Measurements from ENCODE around the gene PYCARD.

PYCARD gene

DNA sequence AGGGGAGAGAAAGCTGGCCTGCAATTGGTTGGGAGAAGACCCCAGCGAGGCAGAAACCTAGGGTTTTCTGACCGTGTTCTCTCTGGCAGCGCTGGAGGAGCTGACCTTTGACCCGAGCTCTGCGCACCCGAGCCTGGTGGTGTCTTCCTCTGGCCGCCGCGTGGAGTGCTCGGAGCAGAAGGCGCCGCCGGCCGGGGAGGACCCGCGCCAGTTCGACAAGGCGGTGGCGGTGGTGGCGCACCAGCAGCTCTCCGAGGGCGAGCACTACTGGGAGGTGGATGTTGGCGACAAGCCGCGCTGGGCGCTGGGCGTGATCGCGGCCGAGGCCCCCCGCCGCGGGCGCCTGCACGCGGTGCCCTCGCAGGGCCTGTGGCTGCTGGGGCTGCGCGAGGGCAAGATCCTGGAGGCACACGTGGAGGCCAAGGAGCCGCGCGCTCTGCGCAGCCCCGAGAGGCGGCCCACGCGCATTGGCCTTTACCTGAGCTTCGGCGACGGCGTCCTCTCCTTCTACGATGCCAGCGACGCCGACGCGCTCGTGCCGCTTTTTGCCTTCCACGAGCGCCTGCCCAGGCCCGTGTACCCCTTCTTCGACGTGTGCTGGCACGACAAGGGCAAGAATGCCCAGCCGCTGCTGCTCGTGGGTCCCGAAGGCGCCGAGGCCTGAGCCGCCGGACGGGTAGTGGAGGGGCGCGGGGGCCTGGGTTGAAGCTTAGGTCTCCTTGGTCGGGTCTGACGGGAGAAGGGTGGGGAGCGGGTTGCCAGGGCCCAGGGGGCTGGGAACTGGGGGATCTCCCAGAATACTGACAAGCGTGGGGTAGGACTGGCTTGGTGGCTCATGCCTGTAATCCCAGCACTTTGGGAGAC, 21.8 kb upstream of the PYCARD start:
- in situ Hi-C loops (cut with HindIII; ENCODE audit: low sequenced_read_pairs), result no loop called here
- no peak overlapping the region for H3K4me3 ChIP-seq (ENCODE audit: low read depth, low read length)
- DNase-seq (ENCODE audit: low read depth), result no peak
- TF ChIP-seq, protein P1, sequence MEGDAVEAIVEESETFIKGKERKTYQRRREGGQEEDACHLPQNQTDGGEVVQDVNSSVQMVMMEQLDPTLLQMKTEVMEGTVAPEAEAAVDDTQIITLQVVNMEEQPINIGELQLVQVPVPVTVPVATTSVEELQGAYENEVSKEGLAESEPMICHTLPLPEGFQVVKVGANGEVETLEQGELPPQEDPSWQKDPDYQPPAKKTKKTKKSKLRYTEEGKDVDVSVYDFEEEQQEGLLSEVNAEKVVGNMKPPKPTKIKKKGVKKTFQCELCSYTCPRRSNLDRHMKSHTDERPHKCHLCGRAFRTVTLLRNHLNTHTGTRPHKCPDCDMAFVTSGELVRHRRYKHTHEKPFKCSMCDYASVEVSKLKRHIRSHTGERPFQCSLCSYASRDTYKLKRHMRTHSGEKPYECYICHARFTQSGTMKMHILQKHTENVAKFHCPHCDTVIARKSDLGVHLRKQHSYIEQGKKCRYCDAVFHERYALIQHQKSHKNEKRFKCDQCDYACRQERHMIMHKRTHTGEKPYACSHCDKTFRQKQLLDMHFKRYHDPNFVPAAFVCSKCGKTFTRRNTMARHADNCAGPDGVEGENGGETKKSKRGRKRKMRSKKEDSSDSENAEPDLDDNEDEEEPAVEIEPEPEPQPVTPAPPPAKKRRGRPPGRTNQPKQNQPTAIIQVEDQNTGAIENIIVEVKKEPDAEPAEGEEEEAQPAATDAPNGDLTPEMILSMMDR (IDR thresholded peaks at IDR 0.05; ENCODE audit: low read depth, low read length, missing control alignments), result no peak

DNA sequence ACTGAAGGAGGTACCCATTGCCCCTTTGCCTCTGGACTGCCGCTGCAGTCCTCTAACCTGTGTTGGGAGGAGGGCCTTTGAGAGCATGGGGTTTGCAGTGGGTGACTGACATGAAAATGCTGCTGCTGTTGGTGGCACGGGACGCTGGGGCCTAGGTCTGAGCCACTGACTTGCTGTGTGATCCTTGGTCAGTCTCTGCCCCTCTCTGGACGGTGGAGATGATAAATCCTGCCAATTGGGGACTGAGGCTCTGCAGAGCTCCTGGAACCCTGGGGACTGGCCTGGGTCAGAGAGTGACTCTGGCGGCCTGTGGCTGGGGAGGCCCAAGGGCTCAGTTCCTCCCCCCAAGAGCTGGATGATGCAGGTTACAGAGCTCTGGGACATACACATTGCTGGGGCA, 20.5 kb upstream of the PYCARD start:
- no peak for DNase-seq (ENCODE audit: low read depth)
- no peak overlapping the region for H3K4me3 ChIP-seq (ENCODE audit: low read depth, low read length)
- in situ Hi-C loops (cut with HindIII; ENCODE audit: low sequenced_read_pairs), result no loop called here
- TF ChIP-seq, protein P1 (IDR thresholded peaks at IDR 0.05; ENCODE audit: low read depth, low read length, missing control alignments), result no peak

DNA sequence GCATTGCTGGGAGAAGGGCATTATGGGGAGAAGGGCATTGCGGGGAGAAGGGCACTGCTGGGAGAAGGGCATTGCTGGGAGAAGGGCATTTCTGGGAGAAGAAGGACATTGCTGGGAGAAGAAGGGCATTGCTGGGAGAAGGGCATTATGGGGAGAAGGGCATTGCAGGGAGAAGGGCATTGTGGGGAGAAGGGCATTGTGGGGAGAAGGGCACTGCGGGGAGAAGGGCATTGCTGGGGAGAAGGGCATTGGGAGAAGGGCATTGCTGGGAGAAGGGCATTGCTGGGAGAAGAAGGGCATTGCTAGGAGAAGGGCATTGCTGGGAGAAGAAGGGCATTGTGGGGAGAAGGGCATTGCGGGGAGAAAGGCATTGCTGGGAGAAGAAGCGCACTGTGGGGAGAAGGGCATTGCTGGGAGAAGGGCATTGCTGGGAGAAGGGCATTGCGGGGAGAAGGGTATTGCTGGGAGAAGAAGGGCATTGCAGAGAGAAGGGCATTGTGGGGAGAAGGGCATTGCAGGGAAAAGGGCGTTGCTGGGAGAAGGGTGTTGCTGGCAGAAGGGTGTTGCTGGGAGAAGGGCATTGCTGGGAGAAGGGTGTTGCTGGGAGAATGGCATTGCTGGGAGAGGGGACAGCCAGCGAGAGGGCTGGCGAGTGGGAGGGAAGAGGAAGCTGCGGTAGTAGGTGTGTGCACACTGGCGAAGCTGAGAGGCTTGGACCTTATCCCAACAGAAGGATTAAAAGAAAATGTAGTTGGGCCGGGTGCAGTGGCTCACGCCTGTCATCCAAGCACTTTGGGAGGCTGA, 19.0 kb upstream of the PYCARD start:
- in situ Hi-C loops (cut with HindIII; ENCODE audit: low sequenced_read_pairs), result no loop called here
- DNase-seq (ENCODE audit: low read depth), result no peak
- H3K4me3 ChIP-seq (ENCODE audit: low read depth, low read length), result no peak overlapping the region
- TF ChIP-seq, protein P1 (IDR thresholded peaks at IDR 0.05; ENCODE audit: low read depth, low read length, missing control alignments), result no peak

DNA sequence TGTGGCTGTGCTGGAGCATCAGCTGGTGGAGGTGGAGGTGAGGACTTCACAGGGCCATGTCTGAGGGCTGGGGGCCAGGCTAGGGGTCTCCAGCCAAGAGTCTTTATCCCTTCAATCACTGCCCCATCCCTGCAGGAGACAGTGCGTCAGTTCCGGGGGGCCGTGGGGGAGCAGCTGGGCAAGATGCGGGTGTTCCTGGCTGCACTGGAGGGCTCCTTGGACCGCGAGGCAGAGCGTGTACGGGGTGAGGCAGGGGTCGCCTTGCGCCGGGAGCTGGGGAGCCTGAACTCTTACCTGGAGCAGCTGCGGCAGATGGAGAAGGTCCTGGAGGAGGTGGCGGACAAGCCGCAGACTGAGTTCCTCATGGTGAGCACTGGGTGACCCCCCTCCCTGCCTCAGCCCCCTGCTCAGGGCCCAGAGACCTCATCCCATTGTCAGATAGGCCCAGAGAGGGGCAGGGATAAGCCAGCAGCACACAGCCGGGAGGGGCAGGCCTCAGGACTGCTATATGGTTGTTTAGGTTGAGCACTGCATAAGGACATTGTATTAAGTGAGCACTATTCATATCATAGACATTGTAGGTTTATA, 16.7 kb upstream of the PYCARD start:
- no peak for DNase-seq (ENCODE audit: low read depth)
- in situ Hi-C loops (cut with HindIII; ENCODE audit: low sequenced_read_pairs), result no loop called here
- no peak overlapping the region for H3K4me3 ChIP-seq (ENCODE audit: low read depth, low read length)
- TF ChIP-seq, protein P1 (IDR thresholded peaks at IDR 0.05; ENCODE audit: low read depth, low read length, missing control alignments), result no peak

DNA sequence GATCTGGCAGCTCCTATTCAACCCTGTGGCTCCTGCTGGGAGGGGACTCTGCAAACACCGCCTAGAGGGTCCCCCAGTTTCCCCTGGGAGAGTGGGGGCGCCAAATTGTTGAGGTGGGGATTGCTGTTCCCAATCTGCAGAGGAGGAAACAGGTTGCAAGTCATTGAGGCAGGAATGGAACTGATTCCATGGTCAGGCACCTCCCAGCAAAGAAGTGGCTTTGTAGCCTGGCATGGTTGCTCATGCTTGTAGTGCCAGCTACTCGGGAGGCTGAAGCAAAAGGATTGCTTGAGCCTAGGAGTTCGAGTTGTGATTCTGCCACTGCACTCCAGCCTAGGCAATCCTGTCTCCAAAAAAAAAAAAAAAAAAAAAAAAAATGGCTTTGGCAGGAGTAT, 14.6 kb upstream of the PYCARD start:
- TF ChIP-seq, protein P1 (IDR thresholded peaks at IDR 0.05; ENCODE audit: low read depth, low read length, missing control alignments), result no peak
- no peak for DNase-seq (ENCODE audit: low read depth)
- H3K4me3 ChIP-seq (ENCODE audit: low read depth, low read length), result no peak overlapping the region
- in situ Hi-C loops (cut with HindIII; ENCODE audit: low sequenced_read_pairs), result no loop called here

DNA sequence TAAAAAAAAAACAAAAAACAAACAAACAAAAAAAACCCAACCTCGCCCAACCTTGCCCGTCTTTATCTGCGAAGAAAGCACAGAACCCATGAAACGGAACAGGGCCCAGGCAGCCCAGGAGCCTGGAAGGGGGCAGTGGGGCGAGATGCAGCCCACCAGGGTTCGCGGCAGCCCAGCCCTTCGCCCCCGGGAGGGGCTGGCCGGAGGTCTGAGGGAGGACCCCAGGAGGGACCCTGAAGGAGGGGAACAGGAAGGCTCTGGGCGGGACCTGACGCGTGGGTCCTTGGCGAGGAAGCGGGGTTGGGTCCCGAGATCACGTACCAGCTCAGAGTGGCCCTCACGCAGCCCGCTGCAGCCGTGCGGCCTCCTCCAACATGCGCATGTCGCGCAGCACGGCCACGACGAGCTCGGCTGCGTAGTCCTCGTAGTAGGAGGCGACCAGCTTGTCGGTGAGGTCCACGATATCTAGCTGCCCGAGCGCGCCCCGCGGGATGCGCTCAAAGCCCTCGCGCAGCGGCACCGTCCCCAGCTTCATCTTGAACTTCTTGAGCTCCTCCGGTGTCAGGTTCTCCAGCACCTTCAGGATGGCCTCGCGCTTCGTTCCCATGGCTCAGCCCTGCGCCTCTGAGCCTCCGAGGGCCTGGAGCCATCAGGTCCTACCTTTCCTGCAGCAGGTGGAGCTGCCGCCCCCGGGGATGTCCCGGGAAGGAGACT, 14.0 kb upstream of the PYCARD start, which contains the start of gene PYDC1:
Gene PYDC1 (minus strand): TSS at position 714 of the 714 bp plus-strand sequence. CDS start 107 bp downstream, at position 607.
- no peak within 1 kb of the TSS for H3K4me3 ChIP-seq (ENCODE audit: low read depth, low read length)

More for the DNA sequence above, 14.0 kb upstream of the PYCARD start, which contains the start of gene PYDC1:
- no peak for DNase-seq (ENCODE audit: low read depth)
- TF ChIP-seq, protein P1 (IDR thresholded peaks at IDR 0.05; ENCODE audit: low read depth, low read length, missing control alignments), result no peak
- in situ Hi-C loops (cut with HindIII; ENCODE audit: low sequenced_read_pairs), result no loop called here

All from astrocyte of the cerebellum (primary cell).